Stimulated activated naive CD4-positive, alpha-beta T cell (primary cell): ENCODE data around the gene MPRIP.
"Not testable (repeated sequence)": the region's sequence is repeated elsewhere in the genome, so short reads cannot be mapped to it uniquely, and the experiment has no call there.

Experiments
- DNase-seq, 6 experiments: peaks; one replicate each; lab custom pipeline; 2025; lab: John Stamatoyannopoulos, UW

The MPRIP gene

GRCh38 chr17:17168401-17168800, 126.1 kb downstream of the MPRIP start:
- no peak for DNase-seq

- DNase-seq, result no peak
Observed at GRCh38 chr17:17169396-17169795, 127.1 kb downstream of the MPRIP start.

GRCh38 chr17:17170346-17170985, 128.2 kb downstream of the MPRIP start:
- DNase-seq, result no peak

GRCh38 chr17:17171186-17171585, 128.9 kb downstream of the MPRIP start:
- no peak for DNase-seq

GRCh38 chr17:17172001-17172939, 130.0 kb downstream of the MPRIP start:
- no peak for DNase-seq

- DNase-seq, result no peak
Observed at GRCh38 chr17:17172990-17173389, 130.7 kb downstream of the MPRIP start.

- no peak for DNase-seq
Observed at GRCh38 chr17:17173921-17174320, 131.7 kb downstream of the MPRIP start.

GRCh38 chr17:17175340-17175739, 133.1 kb downstream of the MPRIP start:
- no peak for DNase-seq

GRCh38 chr17:17175917-17176316, 133.7 kb downstream of the MPRIP start:
- DNase-seq, result peak in 2 of 6 experiments; percentile 39 to 62

- peak; percentile 6 to 62 (median 34) for DNase-seq
Observed at GRCh38 chr17:17176341-17176740, 134.1 kb downstream of the MPRIP start.

- DNase-seq, result peak in 3 of 6 experiments; percentile 10 to 45 (median 13)
Observed at GRCh38 chr17:17177176-17177575, 134.9 kb downstream of the MPRIP start.

- peak in 4 of 6 experiments; percentile 25 to 60 (median 56) for DNase-seq
Observed at GRCh38 chr17:17179371-17179827, 137.1 kb downstream of the MPRIP start.

- peak in 4 of 6 experiments; percentile 17 to 36 (median 24) for DNase-seq
Observed at GRCh38 chr17:17180141-17180603, 137.9 kb downstream of the MPRIP start.

GRCh38 chr17:17180741-17181525, 138.7 kb downstream of the MPRIP start:
- no peak for DNase-seq

GRCh38 chr17:17181666-17182597, 139.7 kb downstream of the MPRIP start:
- DNase-seq, result peak; percentile 32 to 85 (median 60)

- DNase-seq, result no peak
Observed at GRCh38 chr17:17182598-17183136, 140.4 kb downstream of the MPRIP start.

GRCh38 chr17:17183744-17184143, 141.5 kb downstream of the MPRIP start:
- DNase-seq, result no peak

GRCh38 chr17:17184985-17185757, 142.9 kb downstream of the MPRIP start:
- DNase-seq, result not testable (repeated sequence)

- DNase-seq, result no peak
Observed at GRCh38 chr17:17186051-17186450, 143.8 kb downstream of the MPRIP start.
